GM21723 (cell line): ENCODE measurements around the gene GAS5.

Experiments
- ATAC-seq: cut with Tn5 transposase; IDR thresholded peaks from one replicate; pipeline ENCODE4 v1.9.1; 2021; ENCODE audit warnings: mild to moderate bottlenecking, moderate library complexity; ENCODE audit not compliant: unreplicated experiment

The GAS5 gene

GRCh38 chr1:173832748-173833147, 35.0 kb downstream of the GAS5 start:
- ATAC-seq: no peak

GRCh38 chr1:173827611-173828010, 40.2 kb downstream of the GAS5 start:
- ATAC-seq: no peak

GRCh38 chr1:173824315-173825081, 43.3 kb downstream of the GAS5 start, which contains the start of the genes CENPL and DARS2:
CENPL (minus strand) TSS chr1:173824883; CDS start chr1:173811299, 13,584 bp downstream.
DARS2 (plus strand) TSS chr1:173824673; CDS start chr1:173825230, 557 bp downstream.
- peak; percentile 89 for ATAC-seq

GRCh38 chr1:173823781-173824314, 43.9 kb downstream of the GAS5 start:
- ATAC-seq: peak; percentile 47

- ATAC-seq: no peak
Observed at GRCh38 chr1:173821680-173822079, 46.1 kb downstream of the GAS5 start.

- ATAC-seq: no peak
Observed at GRCh38 chr1:173818459-173818858, 49.3 kb downstream of the GAS5 start.
